GM10248 (cell line): ENCODE results near the gene OR10A2.
"Not testable (repeated sequence)": the region's sequence is repeated elsewhere in the genome, so short reads cannot be mapped to it uniquely, and the experiment has no call there.

Experiments
- CTCF ChIA-PET: fragments of 300-600 bp; sonication (Branson Sonifier 250); formaldehyde crosslinking; extraction: SDS; loops from one replicate; lab custom pipeline; 2021; ENCODE audit warnings: antibody characterized with exemption; lab: Yijun Ruan, JAX
- POLR2A ChIA-PET: fragments of 350-650 bp; sonication (Branson Sonifier 250); formaldehyde crosslinking; extraction: SDS; loops from one replicate; lab custom pipeline; 2020; ENCODE audit warnings: antibody characterized with exemption; lab: Yijun Ruan, JAX
- DNase-seq: peaks from one replicate; pipeline ENCODE4 v3.0.0; 2012; ENCODE audit errors: extremely low spot score
- TF ChIP-seq, protein P1 (sequence below): IDR thresholded peaks from 2 replicates; pipeline ENCODE4 v1.5.1; 2012; ENCODE audit warnings: mild to moderate bottlenecking, low read depth; ENCODE audit errors: extremely low read depth, missing control alignments, control extremely low read depth

OR10A2 gene

DNA sequence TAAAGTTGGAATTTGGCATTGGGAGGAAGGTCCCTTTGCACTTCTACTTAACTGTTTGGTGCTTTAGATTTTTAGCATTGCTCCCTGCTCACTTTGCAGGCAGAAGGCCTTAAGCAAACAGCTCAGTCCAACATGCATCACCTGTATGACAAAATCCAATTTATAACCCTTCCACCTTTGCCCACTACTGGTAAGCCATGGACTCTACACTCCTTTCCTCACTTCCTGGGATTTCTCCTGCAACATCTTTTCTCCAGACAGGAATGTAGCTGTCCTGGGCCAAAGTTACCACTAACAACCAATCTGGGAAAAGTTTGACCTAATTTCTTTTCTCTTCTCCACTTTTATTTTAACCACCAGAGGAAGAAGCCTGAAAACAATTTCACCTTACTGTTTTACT lies 31.2 kb downstream of the OR10A2 start:
- POLR2A ChIA-PET = no interaction called here
- no peak for DNase-seq
- TF ChIP-seq, protein P1, sequence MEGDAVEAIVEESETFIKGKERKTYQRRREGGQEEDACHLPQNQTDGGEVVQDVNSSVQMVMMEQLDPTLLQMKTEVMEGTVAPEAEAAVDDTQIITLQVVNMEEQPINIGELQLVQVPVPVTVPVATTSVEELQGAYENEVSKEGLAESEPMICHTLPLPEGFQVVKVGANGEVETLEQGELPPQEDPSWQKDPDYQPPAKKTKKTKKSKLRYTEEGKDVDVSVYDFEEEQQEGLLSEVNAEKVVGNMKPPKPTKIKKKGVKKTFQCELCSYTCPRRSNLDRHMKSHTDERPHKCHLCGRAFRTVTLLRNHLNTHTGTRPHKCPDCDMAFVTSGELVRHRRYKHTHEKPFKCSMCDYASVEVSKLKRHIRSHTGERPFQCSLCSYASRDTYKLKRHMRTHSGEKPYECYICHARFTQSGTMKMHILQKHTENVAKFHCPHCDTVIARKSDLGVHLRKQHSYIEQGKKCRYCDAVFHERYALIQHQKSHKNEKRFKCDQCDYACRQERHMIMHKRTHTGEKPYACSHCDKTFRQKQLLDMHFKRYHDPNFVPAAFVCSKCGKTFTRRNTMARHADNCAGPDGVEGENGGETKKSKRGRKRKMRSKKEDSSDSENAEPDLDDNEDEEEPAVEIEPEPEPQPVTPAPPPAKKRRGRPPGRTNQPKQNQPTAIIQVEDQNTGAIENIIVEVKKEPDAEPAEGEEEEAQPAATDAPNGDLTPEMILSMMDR = no peak
- CTCF ChIA-PET = no interaction called here

DNA sequence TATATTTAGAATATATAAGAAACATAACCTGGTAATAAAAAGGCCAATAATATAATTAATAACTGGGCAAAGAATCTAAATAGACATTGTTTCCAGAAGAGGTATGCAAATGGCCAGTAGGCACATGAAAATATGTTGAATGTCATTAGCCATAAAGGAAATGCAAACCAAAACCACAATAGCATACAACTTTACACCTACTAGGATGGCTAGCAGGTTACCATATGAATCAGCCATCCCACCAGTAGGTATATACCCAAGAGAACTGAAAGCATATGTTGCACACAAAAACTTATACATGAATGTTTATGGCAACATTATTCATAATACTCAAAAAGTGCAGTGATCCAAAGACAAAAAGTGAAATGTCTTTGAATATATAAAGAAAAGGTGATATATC lies 32.2 kb downstream of the OR10A2 start:
- TF ChIP-seq, protein P1 = no peak
- ChIA-PET CTCF (no interaction called here), POLR2A (no interaction called here)
- DNase-seq = no peak

DNA sequence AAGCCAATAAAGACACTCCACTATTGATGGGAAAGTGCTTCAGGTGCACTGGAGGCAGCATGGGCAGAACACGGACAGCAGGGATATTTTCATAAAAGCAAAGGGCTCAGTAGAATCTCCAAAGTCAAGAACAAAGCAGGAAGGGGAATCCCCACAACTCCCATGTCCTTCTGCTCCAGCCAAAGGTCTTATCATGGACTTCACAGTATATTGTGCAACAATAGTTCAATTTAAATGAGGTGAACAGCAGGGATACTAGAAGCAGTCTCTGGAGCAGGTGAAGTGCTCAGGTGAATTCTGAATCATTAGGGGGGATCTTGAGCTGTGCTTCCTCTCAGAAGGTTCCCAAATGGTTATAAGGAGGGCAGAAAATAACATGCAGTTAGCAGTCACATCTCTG lies 36.1 kb downstream of the OR10A2 start:
- CTCF ChIA-PET = interaction anchor here (2.4 kb wide), 1 partner anchor 87 kb away, joined by 9 read pairs; no protein-coding TSS in a partner anchor
- no peak for DNase-seq
- TF ChIP-seq, protein P1 = no peak
- POLR2A ChIA-PET = no interaction called here

DNA sequence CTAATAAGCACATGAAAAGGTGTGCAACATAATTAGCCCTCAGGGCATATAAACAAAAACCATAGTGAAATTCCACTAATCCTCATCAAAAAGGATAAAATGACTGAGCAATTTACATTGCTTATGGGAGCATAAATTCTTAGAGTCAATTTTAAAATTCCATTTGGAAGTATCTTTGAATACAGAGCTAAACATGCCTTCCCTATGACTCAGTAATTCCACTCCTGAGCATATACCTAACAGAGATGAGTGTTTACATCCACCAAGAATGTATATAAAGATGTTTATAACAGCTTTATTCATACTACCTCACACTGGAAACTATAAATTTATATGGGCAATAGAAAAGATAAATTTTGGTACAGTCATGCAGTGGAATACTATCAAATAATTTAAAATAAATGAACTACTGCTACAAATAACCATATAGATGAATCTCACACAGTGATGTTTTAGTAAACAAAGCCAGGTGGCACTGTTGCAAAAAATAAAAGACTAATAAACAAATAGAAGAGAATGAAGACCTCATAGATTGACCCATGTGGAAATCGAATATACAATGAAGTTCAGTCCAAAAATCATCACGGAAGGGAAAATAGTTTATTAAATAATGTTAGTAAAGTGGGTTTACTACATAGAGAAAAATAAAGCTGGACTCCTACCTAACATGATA lies 37.6 kb downstream of the OR10A2 start:
- POLR2A ChIA-PET = no interaction called here
- no peak for DNase-seq
- CTCF ChIA-PET = interaction anchor here (1.0 to 2.4 kb wide), 2 partner anchors 26 to 88 kb away, joined by 3 to 9 read pairs; partner anchors contain the start of gene ZNF215
- TF ChIP-seq, protein P1 = no peak

DNA sequence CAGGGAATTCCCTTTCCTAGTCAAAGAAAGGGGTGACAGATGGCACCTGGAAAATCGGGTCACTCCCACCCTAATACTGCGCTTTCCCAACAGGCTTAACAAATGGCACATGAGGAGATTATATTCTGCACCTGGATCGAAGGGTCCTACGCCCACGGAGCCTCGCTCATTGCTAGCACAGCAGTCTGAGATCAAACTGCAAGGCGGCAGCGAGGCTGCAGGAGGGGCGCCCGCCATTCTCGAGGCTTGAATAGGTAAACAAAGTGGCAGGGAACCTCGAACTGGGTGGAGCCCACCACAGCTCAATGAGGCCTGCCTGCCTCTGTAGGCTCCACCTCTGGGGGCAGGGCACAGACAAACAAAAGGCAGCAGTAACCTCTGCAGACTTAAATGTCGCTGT lies 41.9 kb downstream of the OR10A2 start:
- DNase-seq, CTCF ChIA-PET, POLR2A ChIA-PET: not testable (repeated sequence)

DNA sequence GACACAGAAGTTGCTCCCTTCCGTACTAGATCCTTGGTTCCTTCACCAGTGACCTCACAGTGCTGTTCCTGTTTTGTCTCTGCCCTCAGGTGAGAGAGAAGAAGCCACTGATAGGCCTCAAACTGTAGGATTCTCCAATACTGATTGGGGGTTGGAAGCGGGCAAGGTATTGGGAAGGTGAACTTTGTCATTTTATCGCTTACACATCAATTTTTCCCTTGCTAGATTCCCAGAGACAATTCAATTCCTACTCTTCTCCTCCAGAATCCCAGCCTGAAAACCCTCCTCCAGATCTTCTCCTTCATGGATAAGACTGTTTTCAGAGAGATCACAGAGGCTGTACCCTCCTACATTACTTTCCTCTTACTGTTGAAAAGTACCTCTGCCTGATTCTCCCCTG lies 48.5 kb downstream of the OR10A2 start:
- no peak for DNase-seq
- TF ChIP-seq, protein P1 = no peak
- ChIA-PET CTCF (no interaction called here), POLR2A (no interaction called here)

DNA sequence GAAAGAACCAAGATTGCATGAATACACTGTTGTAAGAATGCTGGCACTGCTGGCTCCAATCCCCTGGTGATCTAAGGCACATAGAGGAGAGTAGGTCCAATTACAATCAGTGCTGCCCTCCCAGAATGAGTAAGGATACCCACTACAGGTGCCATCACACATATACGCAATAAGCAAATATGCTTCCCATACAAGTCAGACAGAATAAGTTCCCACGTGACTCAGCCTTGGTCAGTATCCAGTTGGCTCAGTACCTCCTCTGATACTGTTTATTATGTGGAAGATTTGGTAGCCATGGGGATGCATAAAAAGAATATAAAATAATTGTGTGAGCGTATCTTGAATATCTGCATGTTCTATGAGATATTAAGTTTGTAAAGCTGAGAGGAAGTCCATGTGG lies 49.1 kb downstream of the OR10A2 start:
- DNase-seq = no peak
- CTCF ChIA-PET = no interaction called here
- TF ChIP-seq, protein P1 = no peak
- POLR2A ChIA-PET = no interaction called here
